HG02588 (cell line): ENCODE results near the gene GLIPR2.
"Not testable (repeated sequence)": the region's sequence is repeated elsewhere in the genome, so short reads cannot be mapped to it uniquely, and the experiment has no call there.

Experiments used
- ATAC-seq: cut with Tn5 transposase; IDR thresholded peaks from one replicate; pipeline ENCODE4 v1.9.1; 2021; ENCODE audit warnings: mild to moderate bottlenecking, moderate library complexity; ENCODE audit not compliant: unreplicated experiment

Gene GLIPR2

GRCh38 chr9:36162211-36162738, 25.7 kb downstream of the GLIPR2 start:
- ATAC-seq = no peak

GRCh38 chr9:36163049-36163785, 26.7 kb downstream of the GLIPR2 start:
- ATAC-seq = no peak

- ATAC-seq = no peak
Observed at GRCh38 chr9:36163786-36164170, 27.2 kb downstream of the GLIPR2 start.

- ATAC-seq = no peak
Observed at GRCh38 chr9:36164372-36164771, 27.8 kb downstream of the GLIPR2 start.

- ATAC-seq = no peak
Observed at GRCh38 chr9:36164989-36165388, 28.5 kb downstream of the GLIPR2 start.

- ATAC-seq = no peak
Observed at GRCh38 chr9:36165826-36166167, 29.3 kb downstream of the GLIPR2 start.

- ATAC-seq = peak; percentile 83
Observed at GRCh38 chr9:36166168-36166927, 29.8 kb downstream of the GLIPR2 start.

- no peak for ATAC-seq
Observed at GRCh38 chr9:36169166-36169565, 32.6 kb downstream of the GLIPR2 start, which contains the start of gene CCIN. Gene CCIN (plus strand): TSS chr9:36169388. CDS start chr9:36169503, 115 bp downstream.

GRCh38 chr9:36169708-36170107, 33.2 kb downstream of the GLIPR2 start:
- ATAC-seq = no peak

- no peak for ATAC-seq
Observed at GRCh38 chr9:36170531-36170930, 34.0 kb downstream of the GLIPR2 start.

- ATAC-seq = no peak
Observed at GRCh38 chr9:36173861-36174260, 37.3 kb downstream of the GLIPR2 start.

GRCh38 chr9:36174271-36174670, 37.7 kb downstream of the GLIPR2 start:
- ATAC-seq = no peak

- no peak for ATAC-seq
Observed at GRCh38 chr9:36174731-36175130, 38.2 kb downstream of the GLIPR2 start.

- ATAC-seq = not testable (repeated sequence)
Observed at GRCh38 chr9:36175209-36175608, 38.7 kb downstream of the GLIPR2 start.

GRCh38 chr9:36176496-36176895, 40.0 kb downstream of the GLIPR2 start:
- ATAC-seq = not testable (repeated sequence)

- ATAC-seq = no peak
Observed at GRCh38 chr9:36177571-36177970, 41.0 kb downstream of the GLIPR2 start.

GRCh38 chr9:36180243-36180642, 43.7 kb downstream of the GLIPR2 start:
- ATAC-seq = not testable (repeated sequence)

- ATAC-seq = no peak
Observed at GRCh38 chr9:36187414-36187813, 50.9 kb downstream of the GLIPR2 start.

GRCh38 chr9:36188212-36188611, 51.7 kb downstream of the GLIPR2 start:
- ATAC-seq = no peak

GRCh38 chr9:36189976-36190375, 53.4 kb downstream of the GLIPR2 start:
- no peak for ATAC-seq

GRCh38 chr9:36190388-36191289, 54.1 kb downstream of the GLIPR2 start, which contains the start of gene CLTA:
Gene CLTA (plus strand): TSS chr9:36190921. CDS start chr9:36191057, 136 bp downstream.
- ATAC-seq = peak; percentile 97
